EH (cell line): Measurements from ENCODE around the gene KCTD10.

ENCODE experiments used
- DNase-seq: peaks from one replicate; pipeline ENCODE4 v3.0.0-alpha.2; 2015; ENCODE audit warnings: low read depth

Gene KCTD10

GRCh38 chr12:109477185-109477962 is at the start of gene KCTD10, which contains the start of gene UBE3B:
Gene KCTD10 (minus strand): TSS chr12:109477300. CDS start chr12:109477262, 38 bp downstream.
Gene UBE3B (plus strand): TSS chr12:109477634. CDS start chr12:109483552, 5,918 bp downstream.
- peak; percentile 90 for DNase-seq

- DNase-seq: no peak
Measured at GRCh38 chr12:109525279-109525585, 48.1 kb upstream of the KCTD10 start.

GRCh38 chr12:109524466-109525278 is 47.6 kb upstream of the KCTD10 start:
- no peak for DNase-seq

GRCh38 chr12:109523504-109523903 is 46.4 kb upstream of the KCTD10 start:
- DNase-seq: no peak

GRCh38 chr12:109523071-109523470 is 46.0 kb upstream of the KCTD10 start:
- DNase-seq: no peak

GRCh38 chr12:109521831-109522230 is 44.7 kb upstream of the KCTD10 start:
- no peak for DNase-seq

GRCh38 chr12:109519787-109520186 is 42.7 kb upstream of the KCTD10 start:
- no peak for DNase-seq

- peak; percentile 84 for DNase-seq
Measured at GRCh38 chr12:109518820-109519665, 41.9 kb upstream of the KCTD10 start.

- no peak for DNase-seq
Measured at GRCh38 chr12:109517619-109518018, 40.5 kb upstream of the KCTD10 start.

GRCh38 chr12:109513977-109514376 is 36.9 kb upstream of the KCTD10 start:
- no peak for DNase-seq

GRCh38 chr12:109513051-109513450 is 36.0 kb upstream of the KCTD10 start:
- DNase-seq: no peak

- no peak for DNase-seq
Measured at GRCh38 chr12:109512608-109513007, 35.5 kb upstream of the KCTD10 start.

- no peak for DNase-seq
Measured at GRCh38 chr12:109510196-109510595, 33.1 kb upstream of the KCTD10 start.

GRCh38 chr12:109504068-109504467 is 27.0 kb upstream of the KCTD10 start:
- no peak for DNase-seq

- no peak for DNase-seq
Measured at GRCh38 chr12:109503611-109504010, 26.5 kb upstream of the KCTD10 start.

GRCh38 chr12:109502332-109502731 is 25.2 kb upstream of the KCTD10 start:
- DNase-seq: no peak

GRCh38 chr12:109501299-109501698 is 24.2 kb upstream of the KCTD10 start:
- no peak for DNase-seq

- DNase-seq: no peak
Measured at GRCh38 chr12:109500406-109501185, 23.5 kb upstream of the KCTD10 start.

- no peak for DNase-seq
Measured at GRCh38 chr12:109497675-109498074, 20.6 kb upstream of the KCTD10 start.

GRCh38 chr12:109496306-109496705 is 19.2 kb upstream of the KCTD10 start:
- DNase-seq: no peak

GRCh38 chr12:109495012-109495411 is 17.9 kb upstream of the KCTD10 start:
- no peak for DNase-seq
